ENCODE data around the gene STRIT1. TPM values are rescaled to one million over a fixed set of nuclear protein-coding genes. Genes with fewer than 3 reads are reported as not detected.
A peak's percentile ranks its signal among the peaks of the same experiment; 100 is the strongest.

STRIT1 gene
- total and polyA plus RNA-seq, 2 of the 4 experiments (the other 2 are of a cell fraction) = not detected

DNA sequence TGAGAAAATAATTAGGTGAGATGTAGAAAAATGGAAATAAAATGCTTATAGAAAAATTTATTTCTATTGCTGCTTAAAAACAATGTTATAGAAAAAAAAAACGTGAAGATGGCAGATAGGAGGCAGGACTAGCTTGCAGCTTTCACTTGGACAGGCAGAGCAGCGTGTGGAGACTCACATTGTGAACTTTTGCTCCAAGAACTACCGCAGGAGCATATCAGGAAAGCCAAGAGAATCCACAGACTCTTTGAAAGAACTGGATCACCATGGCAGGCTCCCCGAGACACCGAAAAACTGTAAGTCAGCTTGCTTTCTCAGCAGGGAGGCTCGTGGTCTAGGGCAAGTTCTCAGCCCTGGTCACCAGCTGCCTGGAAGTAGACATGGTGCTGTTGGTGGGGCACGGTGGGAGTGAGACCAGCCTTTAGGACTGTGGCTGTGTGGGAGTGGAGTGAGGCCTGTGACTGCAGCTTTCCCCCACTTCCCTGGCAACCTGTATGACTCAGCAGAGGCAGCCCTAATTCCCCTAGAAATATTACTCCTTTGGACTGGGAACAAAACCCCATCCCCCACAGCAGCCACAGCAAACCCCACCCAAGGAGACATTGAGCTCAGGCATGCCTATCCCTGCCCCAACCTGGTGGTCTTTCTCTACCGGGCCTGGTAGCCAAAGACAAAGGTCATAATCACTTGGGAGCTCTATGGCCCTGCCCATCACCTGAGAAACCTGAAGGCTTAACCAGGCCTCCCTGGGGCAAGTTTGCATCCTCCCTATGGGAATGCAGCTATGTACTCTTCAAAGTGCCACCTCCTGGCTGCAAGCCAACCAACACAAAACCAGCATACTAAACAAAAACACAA, 22.8 kb downstream of the STRIT1 start:
- Histone ChIP-seq H4K5ac (ENCODE audit: low read depth, low read length) (no peak overlapping the region), H3K56ac (ENCODE audit: extremely low read depth, insufficient read depth, low read length) (no peak overlapping the region), H3K4me3 (ENCODE audit: insufficient read depth, low read depth, low read length) (no peak overlapping the region), H3K4me2 (ENCODE audit: low read depth, low read length) (no peak overlapping the region), H2AK5ac (ENCODE audit: low read depth, low read length) (no peak overlapping the region), H2BK15ac (ENCODE audit: low read depth, low read length) (no peak overlapping the region), H3K9ac (ENCODE audit: low read depth, low read length) (no peak overlapping the region), H3K4me1 (ENCODE audit: control insufficient read depth, insufficient read depth, low read length) (no peaks in the 10 kb centered on the region), H4K91ac (ENCODE audit: insufficient read depth, low read depth, low read length) (no peak overlapping the region), H2AK9ac (replicated peaks; ENCODE audit: low read depth, low read length, poor library complexity) (no peak overlapping the region), H2BK120ac (ENCODE audit: low read depth, low read length) (no peak overlapping the region), H3K4ac (ENCODE audit: low read depth, low read length) (no peak overlapping the region; the same call in 1 of the 2 replicates), H3K23ac (ENCODE audit: low read depth, low read length) (no peak overlapping the region), H3K27ac (ENCODE audit: insufficient read depth, low read length) (no peak overlapping the region), H3K36me3 (ENCODE audit: control insufficient read depth, insufficient read depth, low read length) (no peaks in the 10 kb centered on the region), H4K8ac (ENCODE audit: low read depth in 2 of 2, low read length in 2 of 2) (no peak overlapping the region; a peak in 1 of 4 replicates), H4K20me1 (ENCODE audit: insufficient read depth, low read length) (no peaks in the 10 kb centered on the region), H3K14ac (replicated peaks; ENCODE audit: low read depth, low read length) (no peak overlapping the region), H2BK5ac (ENCODE audit: low read depth, low read length, poor library complexity, severe bottlenecking) (no peak overlapping the region), H3K9me3 (ENCODE audit: control insufficient read depth, insufficient read depth, low read length) (no peaks in the 10 kb centered on the region), H3K9me1 (ENCODE audit: insufficient read depth, low read length) (no peaks in the 10 kb centered on the region), H3K79me1 (ENCODE audit: low read depth in 1 of 2, low read length in 2 of 2) (no peaks in the 10 kb centered on the region), H2BK20ac (ENCODE audit: low read depth, low read length) (no peak overlapping the region), H2AFZ (replicated peaks; ENCODE audit: low read length, poor library complexity) (peak overlapping the region; percentile 46), H3K18ac (ENCODE audit: low read depth, low read length) (no peak overlapping the region), H3K27me3 (ENCODE audit: control insufficient read depth, insufficient read depth, low read length) (no peaks in the 10 kb centered on the region)
- in situ Hi-C loops (cut with MboI; ENCODE audit: low sequenced_read_pairs) = no loop called here
- DNase-seq (no peak), ATAC-seq (ENCODE audit: low read depth) (no peak)
- intact Hi-C loops (cut with micrococcal nuclease) = no loop called here
- TF ChIP-seq MXI1 (IDR thresholded peaks at IDR 0.05; ENCODE audit: borderline replicate concordance, low read depth, low read length) = no peak
- TF ChIP-seq FOS (IDR thresholded peaks at IDR 0.05; ENCODE audit: low read depth, low read length) = no peak
- peak; percentile 7; the same call in 1 of the 2 replicates for TF ChIP-seq NFE2L2 (IDR thresholded peaks at IDR 0.05; ENCODE audit: low read depth, low read length)
- no peak for TF ChIP-seq POLR2A (IDR thresholded peaks at IDR 0.05; ENCODE audit: low read depth, low read length)
- no peak for TF ChIP-seq MAFK (IDR thresholded peaks at IDR 0.05; ENCODE audit: low read depth, low read length)
- no peak for TF ChIP-seq RCOR1 (IDR thresholded peaks at IDR 0.05; ENCODE audit: insufficient replicate concordance, low read length)
- TF ChIP-seq RAD21 (IDR thresholded peaks at IDR 0.05; ENCODE audit: low read length) = no peak
- ChIA-PET POLR2A (ENCODE audit: unreplicated experiment) (no interaction called here), CTCF (no interaction called here)
- BruUV-seq (replicated peaks) = no TSS peak
- 64% methylated on average over 3 of the region's 8 CpGs; no CpG with 5 or more reads in 1 of the 2 experiments for WGBS, 2 experiments (ENCODE audit: extremely low coverage in 2 of 2, insufficient read length in 1 of 2)
- dilution Hi-C loops (cut with HindIII; ENCODE audit: low sequenced_read_pairs, unreplicated experiment) = no loop called here
